A673 (cell line): ENCODE results near the gene FPR1.

Experiments used
- CTCF ChIP-seq: fragments of 300-800, 200-600 bp; sonication (generic); conservative IDR thresholded peaks from 2 replicates; pipeline ENCODE4 v1.5.1; 2017; ENCODE audit warnings: low read depth, mild to moderate bottlenecking, antibody characterized with exemption, low read length, moderate library complexity, mixed read lengths
- EZH2 ChIP-seq: fragments of 200-600 bp; sonication (generic); IDR thresholded peaks from 2 replicates; pipeline ENCODE4 v1.6.1; 2017; ENCODE audit warnings: borderline replicate concordance, low read depth, mild to moderate bottlenecking, mixed read lengths, antibody characterized with exemption, low read length; ENCODE audit not compliant: poor library complexity, severe bottlenecking

- TF ChIP-seq CTCF (no peak), EZH2 (no peak)
Observed at GRCh38 chr19:51709575-51709974, 42.1 kb downstream of the FPR1 start.
